Parathyroid adenoma (tissue), 2 donors: ENCODE data around the gene CDC42EP5.
"Not testable (repeated sequence)": the region's sequence is repeated elsewhere in the genome, so short reads cannot be mapped to it uniquely, and the experiment has no call there.

ENCODE experiments used
- H2AFZ ChIP-seq: fragments of 300-600 bp; sonication (generic); one replicate; pipeline ENCODE4 v1.7.0; 2017; ENCODE audit warnings: antibody characterized with exemption, mild to moderate bottlenecking
- H3K27ac ChIP-seq: fragments of 300-600 bp; sonication (generic); one replicate; pipeline ENCODE4 v1.7.0; 2017
- H3K27me3 ChIP-seq: fragments of 300-600 bp; sonication (generic); one replicate; pipeline ENCODE4 v1.7.0; 2017; ENCODE audit warnings: low read length; ENCODE audit not compliant: control insufficient read depth, insufficient read depth
- H3K36me3 ChIP-seq: fragments of 300-600 bp; sonication (generic); one replicate; pipeline ENCODE4 v1.7.0; 2017; ENCODE audit warnings: low read length; ENCODE audit not compliant: control insufficient read depth, insufficient read depth
- H3K4me1 ChIP-seq: fragments of 300-600 bp; sonication (generic); one replicate; pipeline ENCODE4 v1.7.0; 2017; ENCODE audit warnings: control low read depth
- H3K4me2 ChIP-seq: fragments of 300-600 bp; sonication (generic); one replicate; pipeline ENCODE4 v1.7.0; 2017; ENCODE audit warnings: low read length
- H3K4me3 ChIP-seq: fragments of 300-600 bp; sonication (generic); one replicate; pipeline ENCODE4 v1.7.0; 2017; ENCODE audit warnings: low read depth, low read length
- H3K79me2 ChIP-seq: fragments of 300-600 bp; sonication (generic); one replicate; pipeline ENCODE4 v1.7.0; 2017; ENCODE audit warnings: control low read depth
- H3K9ac ChIP-seq: fragments of 300-600 bp; sonication (generic); one replicate; pipeline ENCODE4 v1.7.0; 2017; ENCODE audit warnings: mild to moderate bottlenecking
- H3K9me3 ChIP-seq: fragments of 300-600 bp; sonication (generic); one replicate; pipeline ENCODE4 v1.7.0; 2017; ENCODE audit warnings: low read length; ENCODE audit not compliant: control insufficient read depth
- TF ChIP-seq, protein P1 (sequence below): fragments of 300-600 bp; sonication (generic); IDR thresholded peaks from one replicate; pipeline ENCODE4 v1.7.0; 2017; ENCODE audit warnings: antibody characterized with exemption, mild to moderate bottlenecking
- donor health status: primary hyperparathyroidism.

The CDC42EP5 gene

DNA sequence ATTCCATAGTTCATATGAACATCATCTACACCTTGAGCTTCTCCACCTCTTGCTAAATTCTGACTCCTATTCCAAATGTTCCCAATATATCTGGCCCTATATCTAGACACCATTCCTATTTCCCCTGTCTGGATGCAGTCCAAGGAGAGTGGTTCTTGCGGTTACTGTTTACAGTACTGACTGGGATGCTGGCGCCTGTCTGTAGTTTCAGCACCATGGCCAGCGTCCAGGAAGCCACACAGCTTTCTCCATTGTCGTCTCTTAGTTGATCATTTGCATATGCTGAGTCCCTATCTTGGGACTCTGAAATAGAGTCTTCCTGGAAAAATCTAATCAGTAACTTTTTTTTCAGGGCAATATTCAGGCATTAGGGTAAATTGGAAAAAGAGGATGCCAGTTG is 44.4 kb upstream of the CDC42EP5 start:
- H3K27me3 ChIP-seq: no peaks in the 10 kb centered on the region
- no peak overlapping the region for H2AFZ ChIP-seq

DNA sequence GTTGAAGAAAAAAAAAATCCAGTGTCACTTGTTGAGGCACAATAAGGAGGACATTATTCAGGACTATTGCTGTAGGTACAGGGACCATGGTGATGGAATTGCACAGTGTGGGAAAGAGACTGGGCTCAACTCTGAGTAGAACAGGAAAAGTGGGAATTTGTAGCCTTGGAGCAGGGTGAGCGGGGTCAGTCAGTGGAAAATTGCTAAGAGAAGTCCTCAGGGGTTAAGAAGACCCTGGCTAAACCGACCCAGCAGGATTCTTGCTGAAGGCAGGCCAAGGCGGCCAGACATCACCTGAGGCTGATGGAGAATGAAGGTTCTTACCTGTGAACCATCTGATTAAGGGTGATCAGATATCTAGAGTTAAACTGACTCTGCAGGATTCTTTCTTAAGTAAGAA is 42.1 kb upstream of the CDC42EP5 start:
- no peaks in the 10 kb centered on the region for H3K27me3 ChIP-seq
- H3K4me3 ChIP-seq: no peak overlapping the region
- no peak overlapping the region for H2AFZ ChIP-seq
- no peak overlapping the region for H3K4me2 ChIP-seq
- no peaks in the 10 kb centered on the region for H3K36me3 ChIP-seq
- H3K27ac ChIP-seq: no peak overlapping the region
- H3K9ac ChIP-seq: no peak overlapping the region
- no peaks in the 10 kb centered on the region for H3K79me2 ChIP-seq
- H3K9me3 ChIP-seq: no peaks in the 10 kb centered on the region
- no peaks in the 10 kb centered on the region for H3K4me1 ChIP-seq
- TF ChIP-seq, protein P1, sequence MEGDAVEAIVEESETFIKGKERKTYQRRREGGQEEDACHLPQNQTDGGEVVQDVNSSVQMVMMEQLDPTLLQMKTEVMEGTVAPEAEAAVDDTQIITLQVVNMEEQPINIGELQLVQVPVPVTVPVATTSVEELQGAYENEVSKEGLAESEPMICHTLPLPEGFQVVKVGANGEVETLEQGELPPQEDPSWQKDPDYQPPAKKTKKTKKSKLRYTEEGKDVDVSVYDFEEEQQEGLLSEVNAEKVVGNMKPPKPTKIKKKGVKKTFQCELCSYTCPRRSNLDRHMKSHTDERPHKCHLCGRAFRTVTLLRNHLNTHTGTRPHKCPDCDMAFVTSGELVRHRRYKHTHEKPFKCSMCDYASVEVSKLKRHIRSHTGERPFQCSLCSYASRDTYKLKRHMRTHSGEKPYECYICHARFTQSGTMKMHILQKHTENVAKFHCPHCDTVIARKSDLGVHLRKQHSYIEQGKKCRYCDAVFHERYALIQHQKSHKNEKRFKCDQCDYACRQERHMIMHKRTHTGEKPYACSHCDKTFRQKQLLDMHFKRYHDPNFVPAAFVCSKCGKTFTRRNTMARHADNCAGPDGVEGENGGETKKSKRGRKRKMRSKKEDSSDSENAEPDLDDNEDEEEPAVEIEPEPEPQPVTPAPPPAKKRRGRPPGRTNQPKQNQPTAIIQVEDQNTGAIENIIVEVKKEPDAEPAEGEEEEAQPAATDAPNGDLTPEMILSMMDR: no peak

More for the DNA sequence above, 44.4 kb upstream of the CDC42EP5 start:
- TF ChIP-seq, protein P1: no peak
- Histone ChIP-seq H3K9me3 (no peaks in the 10 kb centered on the region), H3K27ac (no peak overlapping the region), H3K4me1 (no peaks in the 10 kb centered on the region), H3K9ac (no peak overlapping the region), H3K4me3 (no peak overlapping the region), H3K79me2 (no peaks in the 10 kb centered on the region), H3K36me3 (no peaks in the 10 kb centered on the region), H3K4me2 (no peak overlapping the region)

DNA sequence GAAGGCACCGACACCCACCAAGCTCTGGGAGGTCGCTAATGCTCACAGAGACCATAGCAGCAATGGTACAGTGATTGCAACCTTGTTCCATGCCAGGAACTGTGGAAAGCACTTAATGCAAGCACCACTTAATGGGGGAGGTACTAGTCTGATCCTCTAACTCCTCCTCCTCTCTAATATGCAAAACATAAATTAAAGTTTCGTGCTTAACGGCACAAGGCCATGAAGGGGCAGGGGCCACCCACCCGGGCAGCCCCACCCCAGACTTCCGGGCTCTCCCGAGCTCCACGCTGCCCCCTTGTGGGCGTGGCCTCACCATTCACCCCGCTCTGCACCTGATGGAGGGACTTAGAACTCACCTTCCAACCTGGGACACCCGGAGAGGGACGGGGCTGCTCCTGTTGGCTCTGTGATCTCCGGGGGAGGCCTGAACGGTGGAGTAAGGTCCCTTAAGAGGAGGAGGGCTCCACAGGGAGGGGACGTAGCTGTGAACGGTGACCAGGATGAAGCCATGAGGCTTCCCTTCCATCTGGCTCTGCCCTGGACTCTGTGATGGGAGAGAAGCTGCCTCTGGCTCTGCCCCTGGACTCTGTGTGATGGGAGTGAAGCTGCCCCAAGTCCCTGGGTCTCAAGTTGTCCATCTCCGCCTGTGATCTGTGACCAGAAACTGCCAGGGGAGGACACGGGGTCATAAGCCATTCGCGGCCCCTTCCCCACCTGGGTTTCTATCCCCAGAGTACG is 36.3 kb upstream of the CDC42EP5 start:
- H3K4me1 ChIP-seq, H3K9ac ChIP-seq, H3K36me3 ChIP-seq, H3K4me2 ChIP-seq, H3K9me3 ChIP-seq, H3K79me2 ChIP-seq, H2AFZ ChIP-seq, H3K27me3 ChIP-seq, H3K27ac ChIP-seq, H3K4me3 ChIP-seq: not testable (repeated sequence)

DNA sequence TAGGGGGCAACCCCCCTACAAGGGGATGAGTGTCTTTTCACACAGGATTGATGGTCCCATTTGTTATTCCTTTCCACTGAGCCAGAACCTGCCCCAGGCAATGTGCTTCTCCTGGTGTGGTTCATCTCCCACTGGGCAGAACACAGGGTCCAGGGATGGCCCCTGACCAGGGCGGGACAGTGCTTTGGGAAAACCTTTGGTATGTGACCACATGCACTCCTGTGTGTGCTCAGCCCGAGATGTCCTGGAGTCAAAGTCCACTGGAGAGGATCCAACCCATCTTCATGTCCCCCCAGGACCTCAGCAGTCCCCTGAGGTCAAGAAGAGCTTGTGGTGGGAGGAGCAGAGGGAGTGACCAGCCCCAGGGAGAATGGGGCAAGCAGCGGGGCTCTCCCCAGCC is 35.4 kb upstream of the CDC42EP5 start:
- H3K27ac ChIP-seq, H3K9ac ChIP-seq, H3K9me3 ChIP-seq, H2AFZ ChIP-seq, H3K27me3 ChIP-seq, H3K79me2 ChIP-seq, H3K4me2 ChIP-seq, H3K4me3 ChIP-seq, H3K4me1 ChIP-seq, H3K36me3 ChIP-seq: not testable (repeated sequence)

DNA sequence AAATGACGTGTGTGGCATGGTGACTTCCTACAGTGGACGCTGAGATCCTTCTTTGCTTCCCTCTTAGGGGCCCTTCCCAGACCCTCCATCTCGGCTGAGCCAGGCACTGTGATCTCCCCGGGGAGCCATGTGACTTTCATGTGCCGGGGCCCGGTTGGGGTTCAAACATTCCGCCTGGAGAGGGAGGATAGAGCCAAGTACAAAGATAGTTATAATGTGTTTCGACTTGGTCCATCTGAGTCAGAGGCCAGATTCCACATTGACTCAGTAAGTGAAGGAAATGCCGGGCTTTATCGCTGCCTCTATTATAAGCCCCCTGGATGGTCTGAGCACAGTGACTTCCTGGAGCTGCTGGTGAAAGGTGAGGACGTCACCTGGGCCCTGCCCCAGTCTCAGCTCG is 34.7 kb upstream of the CDC42EP5 start:
- Histone ChIP-seq H3K4me1 (no peaks in the 10 kb centered on the region), H3K27me3 (no peaks in the 10 kb centered on the region), H3K4me2 (no peak overlapping the region)

DNA sequence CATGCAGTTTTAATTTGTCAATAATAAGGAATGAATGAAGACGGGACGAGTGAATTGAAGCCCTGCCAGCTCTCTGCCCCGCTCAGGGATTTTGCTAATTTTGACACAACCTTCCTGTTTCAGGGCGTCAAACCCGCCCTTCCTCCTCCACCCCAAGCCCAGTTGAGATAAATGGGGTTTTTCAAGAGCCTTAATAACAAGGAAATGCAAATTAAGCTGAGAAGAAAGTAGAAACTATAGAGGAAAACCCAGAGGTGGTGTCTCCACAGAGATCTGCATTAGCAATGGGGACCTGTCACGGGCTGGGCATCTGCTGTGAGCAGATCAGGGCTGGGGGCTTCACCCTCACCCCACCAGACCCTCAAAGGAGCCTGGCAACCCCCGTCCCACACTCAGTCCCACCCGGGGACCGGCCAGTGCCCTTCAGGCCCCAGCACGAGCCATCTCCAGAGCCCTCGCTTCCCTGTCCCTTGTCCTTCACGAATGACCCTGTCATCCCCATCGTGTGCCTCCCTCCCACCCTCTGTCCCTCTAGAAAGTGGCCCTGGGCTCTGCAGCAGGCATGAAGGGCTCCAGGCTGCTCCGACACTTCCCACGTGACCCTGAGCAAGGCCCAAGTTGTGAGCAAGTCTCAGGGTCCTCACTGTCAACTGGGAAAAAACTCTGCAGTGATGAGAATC is 34.1 kb upstream of the CDC42EP5 start:
- not testable (repeated sequence) for H3K36me3 ChIP-seq, H2AFZ ChIP-seq, H3K4me3 ChIP-seq, H3K4me1 ChIP-seq, H3K27ac ChIP-seq, H3K27me3 ChIP-seq, H3K4me2 ChIP-seq, H3K9me3 ChIP-seq, H3K9ac ChIP-seq, H3K79me2 ChIP-seq

More for the DNA sequence above, 34.7 kb upstream of the CDC42EP5 start:
- Histone ChIP-seq H3K9ac (no peak overlapping the region), H2AFZ (no peak overlapping the region), H3K9me3 (no peaks in the 10 kb centered on the region), H3K27ac (no peak overlapping the region), H3K36me3 (no peaks in the 10 kb centered on the region), H3K79me2 (no peaks in the 10 kb centered on the region), H3K4me3 (no peak overlapping the region)
- TF ChIP-seq, protein P1: no peak
